Measurements from ENCODE around the gene NDUFA12. TPM values are rescaled to one million over a fixed set of nuclear protein-coding genes. Genes with fewer than 3 reads are reported as not detected.

The NDUFA12 gene
- total RNA-seq, 1 donor, result 66.6 TPM

- H3K4me3 ChIP-seq (ENCODE audit: insufficient read depth, low read length), result no peak overlapping the region
- no peaks in the 10 kb centered on the region for H3K27me3 ChIP-seq (ENCODE audit: insufficient read depth, low read length)
- no peaks in the 10 kb centered on the region for H3K4me1 ChIP-seq (ENCODE audit: insufficient read depth, low read length)
- H3K36me3 ChIP-seq (ENCODE audit: insufficient read depth, low read length), result peaks cover 11% of the 10 kb centered on the region
- H3K4me2 ChIP-seq (ENCODE audit: insufficient read depth, low read length), result no peak overlapping the region
- H2AFZ ChIP-seq (ENCODE audit: low read length), result no peak overlapping the region
- H3K9me3 ChIP-seq (ENCODE audit: low read depth, low read length), result no peaks in the 10 kb centered on the region
- peaks cover under 1% of the 10 kb centered on the region for H3K79me2 ChIP-seq (ENCODE audit: insufficient read depth, low read length)
- H3K27ac ChIP-seq (ENCODE audit: low read depth, low read length), result no peak overlapping the region
- TF ChIP-seq CTCF (IDR thresholded peaks at IDR 0.05; ENCODE audit: extremely low read depth, low read depth, low read length), result no peak
- no peaks in the 10 kb centered on the region for H4K20me1 ChIP-seq (ENCODE audit: insufficient read depth, low read length)
- DNase-seq (ENCODE audit: insufficient read length, low spot score, missing footprints), result no peak
Observed at GRCh38 chr12:94970560-94970959, 32.9 kb downstream of the NDUFA12 start.

- no peak for DNase-seq (ENCODE audit: insufficient read length, low spot score, missing footprints)
- H3K27ac ChIP-seq (ENCODE audit: low read depth, low read length), result no peak overlapping the region
- H4K20me1 ChIP-seq (ENCODE audit: insufficient read depth, low read length), result no peaks in the 10 kb centered on the region
- H3K79me2 ChIP-seq (ENCODE audit: insufficient read depth, low read length), result no peaks in the 10 kb centered on the region
- no peaks in the 10 kb centered on the region for H3K9me3 ChIP-seq (ENCODE audit: low read depth, low read length)
- no peak for TF ChIP-seq CTCF (IDR thresholded peaks at IDR 0.05; ENCODE audit: extremely low read depth, low read depth, low read length)
- H3K27me3 ChIP-seq (ENCODE audit: insufficient read depth, low read length), result no peaks in the 10 kb centered on the region
- no peaks in the 10 kb centered on the region for H3K4me1 ChIP-seq (ENCODE audit: insufficient read depth, low read length)
- H3K4me3 ChIP-seq (ENCODE audit: insufficient read depth, low read length), result no peak overlapping the region
- no peak overlapping the region for H3K4me2 ChIP-seq (ENCODE audit: insufficient read depth, low read length)
- H2AFZ ChIP-seq (ENCODE audit: low read length), result no peak overlapping the region
- peaks cover 11% of the 10 kb centered on the region for H3K36me3 ChIP-seq (ENCODE audit: insufficient read depth, low read length)
Observed at GRCh38 chr12:94969424-94969823, 34.1 kb downstream of the NDUFA12 start.

GRCh38 chr12:94965982-94966630 is 37.4 kb downstream of the NDUFA12 start:
- no peaks in the 10 kb centered on the region for H3K79me2 ChIP-seq (ENCODE audit: insufficient read depth, low read length)
- no peaks in the 10 kb centered on the region for H4K20me1 ChIP-seq (ENCODE audit: insufficient read depth, low read length)
- no peaks in the 10 kb centered on the region for H3K9me3 ChIP-seq (ENCODE audit: low read depth, low read length)
- no peaks in the 10 kb centered on the region for H3K27me3 ChIP-seq (ENCODE audit: insufficient read depth, low read length)
- H3K4me2 ChIP-seq (ENCODE audit: insufficient read depth, low read length), result no peak overlapping the region
- no peak for DNase-seq (ENCODE audit: insufficient read length, low spot score, missing footprints)
- no peak for TF ChIP-seq CTCF (IDR thresholded peaks at IDR 0.05; ENCODE audit: extremely low read depth, low read depth, low read length)
- H3K4me3 ChIP-seq (ENCODE audit: insufficient read depth, low read length), result no peak overlapping the region
- no peak overlapping the region for H3K27ac ChIP-seq (ENCODE audit: low read depth, low read length)
- no peak overlapping the region for H2AFZ ChIP-seq (ENCODE audit: low read length)
- H3K4me1 ChIP-seq (ENCODE audit: insufficient read depth, low read length), result no peaks in the 10 kb centered on the region
- peaks cover 8% of the 10 kb centered on the region for H3K36me3 ChIP-seq (ENCODE audit: insufficient read depth, low read length)

GRCh38 chr12:94963649-94964048 is 39.8 kb downstream of the NDUFA12 start:
- no peaks in the 10 kb centered on the region for H3K79me2 ChIP-seq (ENCODE audit: insufficient read depth, low read length)
- no peak overlapping the region for H3K4me2 ChIP-seq (ENCODE audit: insufficient read depth, low read length)
- H3K9me3 ChIP-seq (ENCODE audit: low read depth, low read length), result no peaks in the 10 kb centered on the region
- H3K4me3 ChIP-seq (ENCODE audit: insufficient read depth, low read length), result no peak overlapping the region
- H3K27ac ChIP-seq (ENCODE audit: low read depth, low read length), result no peak overlapping the region
- H3K27me3 ChIP-seq (ENCODE audit: insufficient read depth, low read length), result peaks cover 7% of the 10 kb centered on the region
- DNase-seq (ENCODE audit: insufficient read length, low spot score, missing footprints), result no peak
- H4K20me1 ChIP-seq (ENCODE audit: insufficient read depth, low read length), result no peaks in the 10 kb centered on the region
- no peak overlapping the region for H2AFZ ChIP-seq (ENCODE audit: low read length)
- H3K4me1 ChIP-seq (ENCODE audit: insufficient read depth, low read length), result no peaks in the 10 kb centered on the region
- H3K36me3 ChIP-seq (ENCODE audit: insufficient read depth, low read length), result no peaks in the 10 kb centered on the region
- no peak for TF ChIP-seq CTCF (IDR thresholded peaks at IDR 0.05; ENCODE audit: extremely low read depth, low read depth, low read length)
